Retinal pigment epithelial cell (primary cell): Measurements from ENCODE around the gene CPLX3.

Experiments used
- DNase-seq: peaks from one replicate; pipeline ENCODE4 v3.0.0-alpha.2; 2010; ENCODE audit warnings: low read depth
- H3K4me3 ChIP-seq: 2 replicates; pipeline ENCODE4 v1.5.1; 2011; ENCODE audit warnings: mild to moderate bottlenecking, low read length, control low read depth, moderate library complexity
- TF ChIP-seq, protein P1 (sequence below): conservative IDR thresholded peaks from 2 replicates; pipeline ENCODE4 v1.5.1; 2011; ENCODE audit warnings: low read depth, low read length, control low read depth, inconsistent platforms

CPLX3 gene, protein sequence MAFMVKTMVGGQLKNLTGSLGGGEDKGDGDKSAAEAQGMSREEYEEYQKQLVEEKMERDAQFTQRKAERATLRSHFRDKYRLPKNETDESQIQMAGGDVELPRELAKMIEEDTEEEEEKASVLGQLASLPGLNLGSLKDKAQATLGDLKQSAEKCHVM

DNA sequence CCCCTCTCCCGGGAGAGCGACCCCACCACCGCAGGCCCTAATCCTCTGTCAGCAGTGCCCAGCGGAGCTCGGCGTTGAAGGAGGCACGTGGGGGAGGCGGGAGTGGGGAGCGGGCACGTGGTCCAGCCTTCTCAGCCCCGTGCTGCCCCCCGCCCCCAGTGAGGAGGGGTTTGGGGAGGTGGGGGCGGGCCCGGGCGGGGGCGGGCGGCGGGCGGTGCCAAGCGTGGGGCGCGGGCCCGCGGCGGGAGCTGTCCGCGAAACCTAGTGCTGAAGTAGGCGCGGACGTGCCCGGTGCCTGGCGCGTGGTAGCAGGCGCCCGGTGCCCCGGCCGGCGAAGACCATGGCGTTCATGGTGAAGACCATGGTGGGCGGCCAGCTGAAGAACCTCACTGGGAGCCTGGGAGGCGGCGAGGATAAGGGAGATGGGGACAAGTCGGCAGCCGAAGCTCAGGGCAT lies at the start of gene CPLX3:
TSS of gene CPLX3 (plus strand) at position 264 of the 456 bp plus-strand sequence. CDS start at position 341, 77 bp downstream.
- no peak for DNase-seq
- TF ChIP-seq, protein P1, sequence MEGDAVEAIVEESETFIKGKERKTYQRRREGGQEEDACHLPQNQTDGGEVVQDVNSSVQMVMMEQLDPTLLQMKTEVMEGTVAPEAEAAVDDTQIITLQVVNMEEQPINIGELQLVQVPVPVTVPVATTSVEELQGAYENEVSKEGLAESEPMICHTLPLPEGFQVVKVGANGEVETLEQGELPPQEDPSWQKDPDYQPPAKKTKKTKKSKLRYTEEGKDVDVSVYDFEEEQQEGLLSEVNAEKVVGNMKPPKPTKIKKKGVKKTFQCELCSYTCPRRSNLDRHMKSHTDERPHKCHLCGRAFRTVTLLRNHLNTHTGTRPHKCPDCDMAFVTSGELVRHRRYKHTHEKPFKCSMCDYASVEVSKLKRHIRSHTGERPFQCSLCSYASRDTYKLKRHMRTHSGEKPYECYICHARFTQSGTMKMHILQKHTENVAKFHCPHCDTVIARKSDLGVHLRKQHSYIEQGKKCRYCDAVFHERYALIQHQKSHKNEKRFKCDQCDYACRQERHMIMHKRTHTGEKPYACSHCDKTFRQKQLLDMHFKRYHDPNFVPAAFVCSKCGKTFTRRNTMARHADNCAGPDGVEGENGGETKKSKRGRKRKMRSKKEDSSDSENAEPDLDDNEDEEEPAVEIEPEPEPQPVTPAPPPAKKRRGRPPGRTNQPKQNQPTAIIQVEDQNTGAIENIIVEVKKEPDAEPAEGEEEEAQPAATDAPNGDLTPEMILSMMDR: no peak
- H3K4me3 ChIP-seq: no peak within 1 kb of the TSS

DNA sequence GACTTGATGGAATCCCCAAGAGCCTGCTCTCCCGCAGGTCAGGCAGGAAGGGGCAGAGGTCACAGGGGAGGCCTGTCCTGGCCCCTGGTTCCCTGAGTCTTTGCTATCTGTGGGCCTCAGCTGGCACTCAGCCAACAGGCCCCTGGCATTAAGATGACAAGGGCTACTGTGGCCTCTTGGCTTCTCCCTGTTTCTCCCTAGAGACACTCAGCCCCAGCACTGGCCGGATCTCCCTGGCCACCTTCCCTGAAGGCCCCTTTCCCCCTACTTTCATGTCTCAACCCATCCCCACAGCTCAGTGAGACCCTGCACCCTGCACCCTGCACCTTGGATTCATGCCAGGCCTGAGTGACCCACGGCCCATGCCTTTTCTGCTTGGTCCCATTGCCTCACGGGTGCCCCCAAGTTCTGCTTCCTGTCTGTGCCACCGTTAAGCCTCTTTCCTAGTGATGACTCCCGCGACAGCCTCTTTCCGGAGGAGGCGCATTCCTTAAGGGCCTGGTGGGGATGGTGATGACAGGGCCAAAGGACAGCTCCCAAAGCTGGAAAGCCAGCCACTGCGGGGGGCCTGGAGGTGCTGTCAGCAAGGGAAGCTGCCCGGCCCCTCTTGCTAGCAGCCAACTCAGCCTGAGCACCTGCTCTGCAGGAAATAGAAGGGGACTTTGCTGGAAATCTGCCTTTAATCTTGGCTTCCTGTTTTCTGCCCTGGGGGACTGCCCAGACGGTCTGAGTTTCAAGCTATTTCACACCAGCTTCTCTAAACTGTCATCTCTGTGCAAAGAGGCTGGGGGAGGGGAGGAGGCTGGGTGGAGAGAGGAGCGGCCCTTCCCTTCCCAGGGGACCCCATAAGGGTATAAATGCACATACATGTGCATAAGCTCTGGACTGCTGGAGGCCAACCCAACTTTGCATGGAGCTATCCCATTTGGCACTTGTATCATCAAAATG lies 49.3 kb upstream of the CPLX3 start:
- TF ChIP-seq, protein P1: no peak
- H3K4me3 ChIP-seq: no peak overlapping the region
- no peak for DNase-seq

DNA sequence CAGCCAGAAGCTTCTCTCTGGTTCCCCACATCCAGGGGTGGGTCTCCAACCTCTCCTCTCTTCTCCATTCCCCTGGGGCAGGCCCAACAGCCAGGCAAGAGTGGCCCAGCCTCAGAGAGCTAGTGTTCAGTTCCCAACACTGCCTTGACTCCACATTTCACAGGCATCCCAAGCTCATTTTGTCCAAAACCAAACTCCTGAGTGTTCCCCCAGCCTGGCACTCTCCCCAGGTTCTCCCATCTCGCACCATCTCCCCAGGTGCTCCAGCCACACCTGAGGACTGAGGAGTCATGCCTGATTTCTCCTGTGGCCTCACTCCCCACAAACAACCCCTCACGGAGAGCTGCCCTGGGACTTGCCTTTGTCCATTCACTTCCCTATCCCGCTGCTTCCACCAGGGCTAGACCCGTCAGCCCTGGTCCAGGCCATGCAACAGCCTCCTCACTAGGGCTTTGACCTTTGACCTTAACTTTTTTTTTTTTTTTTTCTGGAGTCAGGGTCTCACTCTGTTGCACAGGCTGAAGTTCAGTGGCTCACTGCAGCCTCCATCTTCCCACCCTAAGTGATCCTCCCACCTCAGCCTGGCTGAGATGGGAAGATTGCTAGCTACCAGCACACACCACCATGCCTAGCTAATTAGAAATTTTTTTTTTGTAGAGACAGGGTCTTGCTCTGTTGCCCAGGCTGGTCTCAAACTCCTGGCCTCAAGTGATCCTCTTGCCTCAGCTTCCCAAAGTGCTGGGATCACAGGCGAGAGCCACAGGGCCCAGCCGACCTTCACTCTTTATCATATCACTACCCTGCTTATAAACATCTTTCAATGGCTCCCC lies 48.4 kb upstream of the CPLX3 start:
- H3K4me3 ChIP-seq: no peak overlapping the region
- DNase-seq: no peak
- TF ChIP-seq, protein P1: no peak

DNA sequence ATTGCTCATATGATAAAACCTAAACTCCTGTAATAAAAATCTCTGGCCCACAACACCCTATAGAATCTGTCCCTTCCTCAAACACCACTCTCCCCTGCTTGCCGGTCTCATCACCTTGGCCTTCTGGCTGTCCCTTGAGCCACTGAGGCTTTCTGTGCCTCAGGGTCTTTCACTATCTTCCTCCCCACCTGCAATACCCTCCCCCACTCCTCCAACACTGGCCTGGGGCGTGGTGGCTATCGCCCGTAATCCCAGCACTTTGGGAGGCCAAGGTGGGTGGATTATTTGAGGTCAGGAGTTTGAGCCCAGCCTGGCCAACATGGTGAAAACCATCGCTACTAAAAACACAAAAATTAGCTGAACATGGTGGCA lies 47.8 kb upstream of the CPLX3 start:
- DNase-seq: no peak
- no peak overlapping the region for H3K4me3 ChIP-seq
- TF ChIP-seq, protein P1: no peak

DNA sequence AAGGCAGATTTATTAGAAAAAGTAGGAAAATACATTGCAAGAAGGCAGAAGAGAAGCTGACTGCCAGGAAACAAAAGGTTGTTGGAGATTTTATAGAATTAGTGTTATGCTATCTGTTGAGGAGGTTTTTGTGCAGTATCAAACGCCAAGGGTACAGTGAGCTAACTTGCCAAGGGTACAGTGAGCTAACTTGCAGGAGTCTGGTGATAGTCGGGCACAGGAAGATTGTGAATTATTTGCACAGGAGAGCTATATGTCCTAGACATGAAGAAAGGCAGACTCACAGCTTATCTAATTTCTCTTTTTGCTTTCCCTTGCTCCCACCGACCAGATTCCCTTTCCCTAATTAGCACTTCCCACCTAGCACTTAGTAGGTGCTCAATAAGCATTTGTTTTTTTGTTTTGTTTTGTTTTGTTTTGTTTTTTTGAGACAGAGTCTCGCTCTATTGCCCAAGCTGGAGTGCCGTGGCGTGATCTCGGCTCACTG lies 47.2 kb upstream of the CPLX3 start:
- TF ChIP-seq, protein P1: no peak

DNA sequence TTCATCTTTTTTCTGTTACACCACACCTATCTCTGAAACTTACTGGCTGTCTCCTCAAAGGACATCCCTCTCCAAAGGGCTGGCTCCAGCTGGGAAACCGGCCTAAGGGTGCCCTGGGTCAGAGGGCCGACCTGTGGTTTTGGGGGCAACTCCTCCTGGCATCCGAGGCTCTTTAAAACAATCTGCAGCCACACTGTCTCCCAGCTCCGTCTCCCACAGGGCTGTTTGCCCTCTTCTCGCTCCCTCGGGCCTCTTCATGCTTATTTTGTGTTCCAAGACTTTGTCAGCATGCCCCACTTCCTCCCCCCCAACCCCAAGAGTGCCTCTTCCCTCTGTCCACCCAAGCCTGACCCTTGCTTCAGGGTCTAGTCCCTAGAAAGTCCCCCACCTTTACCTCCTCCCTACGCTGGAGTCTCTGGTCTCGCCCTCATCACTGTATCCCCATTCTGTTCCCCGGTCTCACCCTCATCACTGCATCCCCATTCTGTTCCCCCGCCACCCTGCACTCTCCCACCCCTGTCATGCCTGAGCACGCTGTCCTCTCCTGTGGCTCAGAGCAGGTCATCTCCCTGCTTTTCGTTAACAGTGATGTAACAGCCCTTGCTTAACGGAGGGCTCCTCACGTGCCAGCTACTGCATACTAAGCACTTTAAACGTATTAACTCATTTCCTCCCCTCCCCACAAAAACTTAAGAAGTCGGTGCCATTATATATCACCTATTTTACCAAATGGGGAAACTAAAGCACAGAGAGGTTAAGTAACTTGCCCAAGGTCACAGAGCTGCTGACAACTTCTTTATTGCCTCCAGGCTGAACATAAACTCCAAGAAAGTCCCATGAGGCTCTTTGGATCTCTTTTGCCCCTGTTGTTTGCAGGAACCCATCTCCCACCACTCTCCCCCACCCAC lies 45.6 kb upstream of the CPLX3 start:
- no peak for DNase-seq
- H3K4me3 ChIP-seq: no peak overlapping the region
- TF ChIP-seq, protein P1: no peak

More for the DNA sequence above, 47.2 kb upstream of the CPLX3 start:
- no peak for DNase-seq
- no peak overlapping the region for H3K4me3 ChIP-seq
